NCI-H1417 (cell line): ENCODE data around the gene PNMA6F.
"Not testable (repeated sequence)": the region's sequence is repeated elsewhere in the genome, so short reads cannot be mapped to it uniquely, and the experiment has no call there.

ENCODE experiments used
- DNase-seq, 3 experiments: peaks; one replicate each; lab custom pipeline; 2025; lab: John Stamatoyannopoulos, UW

PNMA6F gene

GRCh38 chrX:153334654-153335295, 13.2 kb upstream of the PNMA6F start:
- no peak for DNase-seq

- peak; percentile 88 to 89 (median 89) for DNase-seq
Measured at GRCh38 chrX:153333821-153334653, 12.5 kb upstream of the PNMA6F start, which contains the start of gene ZNF275. TSS of gene ZNF275 (plus strand) at chrX:153334153. CDS start at chrX:153336680, 2,527 bp downstream.

- DNase-seq = no peak
Measured at GRCh38 chrX:153333266-153333665, 11.7 kb upstream of the PNMA6F start.

GRCh38 chrX:153327561-153327960, 6.0 kb upstream of the PNMA6F start:
- DNase-seq = no peak

GRCh38 chrX:153320555-153321184, 897 bp downstream of the PNMA6F start:
- no peak for DNase-seq

GRCh38 chrX:153320047-153320443, 1.5 kb downstream of the PNMA6F start:
- not testable (repeated sequence) for DNase-seq

GRCh38 chrX:153319295-153320046, 2.1 kb downstream of the PNMA6F start:
- peak; percentile 2 to 61 (median 19) for DNase-seq

- no peak for DNase-seq
Measured at GRCh38 chrX:153318811-153319210, 2.8 kb downstream of the PNMA6F start.

- DNase-seq = no peak
Measured at GRCh38 chrX:153317996-153318722, 3.4 kb downstream of the PNMA6F start.

GRCh38 chrX:153317306-153317705, 4.3 kb downstream of the PNMA6F start:
- no peak for DNase-seq

GRCh38 chrX:153312842-153313241, 8.7 kb downstream of the PNMA6F start:
- DNase-seq = no peak

GRCh38 chrX:153312041-153312440, 9.5 kb downstream of the PNMA6F start:
- no peak for DNase-seq

GRCh38 chrX:153310901-153311300, 10.7 kb downstream of the PNMA6F start:
- no peak for DNase-seq

GRCh38 chrX:153307276-153308178, 14.0 kb downstream of the PNMA6F start:
- no peak for DNase-seq

GRCh38 chrX:153306527-153307115, 14.9 kb downstream of the PNMA6F start:
- DNase-seq = no peak

- DNase-seq = no peak
Measured at GRCh38 chrX:153305972-153306371, 15.6 kb downstream of the PNMA6F start.

GRCh38 chrX:153304988-153305736, 16.4 kb downstream of the PNMA6F start:
- DNase-seq = no peak

- no peak for DNase-seq
Measured at GRCh38 chrX:153303276-153304262, 18.0 kb downstream of the PNMA6F start.
